Renal pelvis (tissue), 12 donors: ENCODE data around the gene SNX2. TPM values are rescaled to one million over a fixed set of nuclear protein-coding genes. Genes with fewer than 3 reads are reported as not detected.

Experiments used
- DNase-seq: peaks from one replicate; pipeline ENCODE4 v3.0.0-alpha.2; 2013
- long read RNA-seq, 16 experiments: transcript quantifications; one replicate each; lab custom pipeline, GENCODE V29; 2026
- polyA plus RNA-seq, 3 donors: library from polyadenylated mRNA; unstranded; fragments of 120-200 nt; gene quantifications; one replicate each; pipeline ENCODE4 v1.2.1, GENCODE V29; 2013; ENCODE audit not compliant: insufficient read length in 3 of 3

Gene SNX2, protein sequence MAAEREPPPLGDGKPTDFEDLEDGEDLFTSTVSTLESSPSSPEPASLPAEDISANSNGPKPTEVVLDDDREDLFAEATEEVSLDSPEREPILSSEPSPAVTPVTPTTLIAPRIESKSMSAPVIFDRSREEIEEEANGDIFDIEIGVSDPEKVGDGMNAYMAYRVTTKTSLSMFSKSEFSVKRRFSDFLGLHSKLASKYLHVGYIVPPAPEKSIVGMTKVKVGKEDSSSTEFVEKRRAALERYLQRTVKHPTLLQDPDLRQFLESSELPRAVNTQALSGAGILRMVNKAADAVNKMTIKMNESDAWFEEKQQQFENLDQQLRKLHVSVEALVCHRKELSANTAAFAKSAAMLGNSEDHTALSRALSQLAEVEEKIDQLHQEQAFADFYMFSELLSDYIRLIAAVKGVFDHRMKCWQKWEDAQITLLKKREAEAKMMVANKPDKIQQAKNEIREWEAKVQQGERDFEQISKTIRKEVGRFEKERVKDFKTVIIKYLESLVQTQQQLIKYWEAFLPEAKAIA
- polyA plus RNA-seq = 100 to 1,000 TPM; 123 to 144 (median 140) TPM
- long read RNA-seq, donor 1, transcript SNX2-201 (15 exons, 2,128 nt) = major isoform, 22 of 32 reads
- long read RNA-seq, donor 1, partial matches to known transcripts = 0 of 32 reads
- long read RNA-seq, donor 1, other reads (novel, unspliced or antisense) = 7 of 32 reads
- long read RNA-seq, donor 2, transcript SNX2-201 (15 exons, 2,128 nt) = major isoform, 27 of 119 reads
- long read RNA-seq, donor 2, partial matches to known transcripts = 75 of 119 reads
- long read RNA-seq, donor 2, other reads (novel, unspliced or antisense) = 12 of 119 reads
- long read RNA-seq, donor 3, transcript SNX2-201 (15 exons, 2,128 nt) = major isoform, 27 of 49 reads
- long read RNA-seq, donor 3, transcript SNX2-206 (2 exons, 484 nt) = minor isoform, 5 of 49 reads
- long read RNA-seq, donor 3, partial matches to known transcripts = 6 of 49 reads
- long read RNA-seq, donor 3, other reads (novel, unspliced or antisense) = 8 of 49 reads
- long read RNA-seq, donor 4, transcript SNX2-206 (2 exons, 484 nt) = minor isoform, 5 of 149 reads
- long read RNA-seq, donor 4, transcript SNX2-201 (15 exons, 2,128 nt) = major isoform, 36 of 149 reads
- long read RNA-seq, donor 4, partial matches to known transcripts = 92 of 149 reads
- long read RNA-seq, donor 4, other reads (novel, unspliced or antisense) = 13 of 149 reads
- long read RNA-seq, donor 5, transcript SNX2-201 (15 exons, 2,128 nt) = major isoform, 13 of 42 reads
- long read RNA-seq, donor 5, partial matches to known transcripts = 21 of 42 reads
- long read RNA-seq, donor 5, other reads (novel, unspliced or antisense) = 6 of 42 reads
- long read RNA-seq, donor 6, transcript SNX2-201 (15 exons, 2,128 nt) = major isoform, 40 of 158 reads
- long read RNA-seq, donor 6, partial matches to known transcripts = 105 of 158 reads
- long read RNA-seq, donor 6, other reads (novel, unspliced or antisense) = 11 of 158 reads
- long read RNA-seq, donor 7, transcript SNX2-201 (15 exons, 2,128 nt) = major isoform, 25 of 143 reads
- long read RNA-seq, donor 7, partial matches to known transcripts = 97 of 143 reads
- long read RNA-seq, donor 7, other reads (novel, unspliced or antisense) = 17 of 143 reads
- long read RNA-seq, donor 8, transcript SNX2-201 (15 exons, 2,128 nt) = major isoform, 9 of 34 reads
- long read RNA-seq, donor 8, partial matches to known transcripts = 24 of 34 reads
- long read RNA-seq, donor 8, other reads (novel, unspliced or antisense) = 0 of 34 reads
- long read RNA-seq, donor 9, transcript SNX2-201 (15 exons, 2,128 nt) = major isoform, 40 of 170 reads
- long read RNA-seq, donor 9, partial matches to known transcripts = 117 of 170 reads
- long read RNA-seq, donor 9, other reads (novel, unspliced or antisense) = 6 of 170 reads
- long read RNA-seq, donor 10, transcript SNX2-201 (15 exons, 2,128 nt) = major isoform, 20 of 129 reads
- long read RNA-seq, donor 10, partial matches to known transcripts = 97 of 129 reads
- long read RNA-seq, donor 10, other reads (novel, unspliced or antisense) = 7 of 129 reads
- long read RNA-seq, donor 11, transcript SNX2-201 (15 exons, 2,128 nt) = major isoform, 14 of 92 reads
- long read RNA-seq, donor 11, partial matches to known transcripts = 67 of 92 reads
- long read RNA-seq, donor 11, other reads (novel, unspliced or antisense) = 8 of 92 reads
- long read RNA-seq, donor 12, transcript SNX2-201 (15 exons, 2,128 nt) = major isoform, 46 of 205 reads
- long read RNA-seq, donor 12, partial matches to known transcripts = 144 of 205 reads
- long read RNA-seq, donor 12, other reads (novel, unspliced or antisense) = 11 of 205 reads
- long read RNA-seq, donor 13, transcript SNX2-201 (15 exons, 2,128 nt) = major isoform, 14 of 28 reads
- long read RNA-seq, donor 13, transcript SNX2-202 (6 exons, 908 nt) = minor isoform, 5 of 28 reads
- long read RNA-seq, donor 13, partial matches to known transcripts = 6 of 28 reads
- long read RNA-seq, donor 13, other reads (novel, unspliced or antisense) = 0 of 28 reads
- long read RNA-seq, donor 14, transcript SNX2-201 (15 exons, 2,128 nt) = major isoform, 34 of 208 reads
- long read RNA-seq, donor 14, transcript SNX2-206 (2 exons, 484 nt) = minor isoform, 9 of 208 reads
- long read RNA-seq, donor 14, partial matches to known transcripts = 153 of 208 reads
- long read RNA-seq, donor 14, other reads (novel, unspliced or antisense) = 9 of 208 reads
- long read RNA-seq, donor 15, transcript SNX2-201 (15 exons, 2,128 nt) = major isoform, 46 of 192 reads
- long read RNA-seq, donor 15, transcript SNX2-206 (2 exons, 484 nt) = minor isoform, 5 of 192 reads
- long read RNA-seq, donor 15, partial matches to known transcripts = 123 of 192 reads
- long read RNA-seq, donor 15, other reads (novel, unspliced or antisense) = 15 of 192 reads
- long read RNA-seq, donor 16, transcript SNX2-201 (15 exons, 2,128 nt) = major isoform, 25 of 150 reads
- long read RNA-seq, donor 16, partial matches to known transcripts = 111 of 150 reads
- long read RNA-seq, donor 16, other reads (novel, unspliced or antisense) = 8 of 150 reads

DNA sequence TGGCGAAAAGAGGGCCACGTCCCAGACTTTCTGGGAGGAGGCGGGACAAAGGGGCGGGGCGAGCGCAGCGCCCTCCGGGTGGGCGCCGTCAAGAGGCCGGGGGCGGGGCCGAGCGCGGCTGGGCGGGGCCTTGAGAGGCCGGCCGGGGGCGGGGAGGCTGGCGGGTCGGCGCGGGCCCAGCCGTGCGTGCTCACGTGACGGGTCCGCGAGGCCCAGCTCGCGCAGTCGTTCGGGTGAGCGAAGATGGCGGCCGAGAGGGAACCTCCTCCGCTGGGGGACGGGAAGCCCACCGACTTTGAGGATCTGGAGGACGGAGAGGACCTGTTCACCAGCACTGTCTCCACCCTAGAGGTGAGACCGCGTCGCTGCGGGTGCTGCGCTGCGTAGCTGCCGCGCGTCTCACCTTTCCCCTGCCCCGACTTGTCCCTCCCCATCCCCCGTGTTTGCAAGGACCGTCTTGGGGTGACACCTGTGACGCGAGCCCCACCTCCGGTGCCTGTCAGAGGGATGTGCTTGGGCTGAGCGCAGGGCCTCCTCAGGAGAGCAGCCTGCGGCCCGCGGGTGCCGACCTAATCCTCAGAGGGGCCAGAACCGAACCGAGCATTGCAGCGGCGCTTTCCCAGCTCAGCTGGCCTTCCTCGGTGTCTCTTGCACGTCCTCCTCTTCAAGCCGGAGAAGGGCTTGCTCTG is at the start of gene SNX2:
TSS of gene SNX2 (plus strand) at position 220 of the 689 bp plus-strand sequence. CDS start at position 244, 24 bp downstream.
- peak; percentile 92 for DNase-seq

DNA sequence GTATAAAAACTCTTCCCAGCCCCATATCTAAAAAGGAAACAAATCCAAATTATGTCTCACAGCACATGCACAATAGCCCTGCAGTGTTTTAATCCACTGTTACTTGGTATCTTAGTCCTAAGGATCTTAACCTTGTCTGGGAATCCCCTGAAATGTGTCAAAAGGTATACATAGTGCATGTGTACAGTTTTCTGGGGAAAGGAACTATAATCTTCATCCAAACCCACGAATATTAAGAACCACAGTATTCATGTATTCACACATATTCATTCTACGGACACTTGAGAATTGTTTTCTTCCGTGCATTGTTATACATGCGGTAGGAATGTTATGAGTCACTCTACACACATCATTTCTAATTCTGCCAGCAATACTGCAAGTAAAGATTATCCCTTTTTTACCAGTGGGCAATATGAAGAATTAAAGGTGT is 47.8 kb upstream of the SNX2 start:
- no peak for DNase-seq

DNA sequence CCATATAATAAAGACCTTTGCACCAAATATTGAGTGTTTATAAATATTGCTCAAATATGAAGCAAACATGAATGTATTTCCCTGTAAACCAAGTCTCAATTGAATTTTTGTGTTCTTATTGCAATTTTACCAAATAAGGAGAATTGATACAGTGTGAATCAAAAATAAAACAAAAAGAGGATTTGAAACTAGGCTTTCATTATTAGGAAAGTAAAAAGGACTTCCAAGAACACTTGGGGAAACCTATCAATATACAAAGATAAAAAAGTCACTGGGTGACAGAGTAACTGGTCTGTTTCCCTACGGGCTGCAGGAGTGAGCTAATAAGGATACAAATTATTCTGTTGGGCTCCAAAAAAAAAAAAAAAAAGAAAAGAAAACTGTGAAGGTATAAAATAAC is 44.8 kb upstream of the SNX2 start:
- no peak for DNase-seq

DNA sequence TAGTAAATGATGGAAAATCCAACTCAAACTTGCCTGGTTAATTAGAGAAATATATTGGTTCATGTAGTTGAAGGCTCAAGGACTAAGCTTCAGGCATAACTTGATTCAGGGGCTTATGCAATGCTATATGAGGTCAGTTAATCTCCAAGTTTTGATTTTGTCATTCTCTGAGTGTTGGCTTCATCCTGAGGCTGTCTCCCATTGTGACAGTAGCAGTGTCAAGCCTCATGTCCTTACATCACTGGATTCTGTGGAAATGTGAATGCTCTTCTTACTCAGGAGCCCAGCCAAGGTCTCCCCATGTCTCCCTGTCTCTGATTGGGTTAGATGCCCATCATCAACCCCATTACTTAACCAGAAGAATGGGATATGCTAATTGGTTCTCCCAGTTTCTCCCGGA is 44.4 kb upstream of the SNX2 start:
- DNase-seq = no peak

DNA sequence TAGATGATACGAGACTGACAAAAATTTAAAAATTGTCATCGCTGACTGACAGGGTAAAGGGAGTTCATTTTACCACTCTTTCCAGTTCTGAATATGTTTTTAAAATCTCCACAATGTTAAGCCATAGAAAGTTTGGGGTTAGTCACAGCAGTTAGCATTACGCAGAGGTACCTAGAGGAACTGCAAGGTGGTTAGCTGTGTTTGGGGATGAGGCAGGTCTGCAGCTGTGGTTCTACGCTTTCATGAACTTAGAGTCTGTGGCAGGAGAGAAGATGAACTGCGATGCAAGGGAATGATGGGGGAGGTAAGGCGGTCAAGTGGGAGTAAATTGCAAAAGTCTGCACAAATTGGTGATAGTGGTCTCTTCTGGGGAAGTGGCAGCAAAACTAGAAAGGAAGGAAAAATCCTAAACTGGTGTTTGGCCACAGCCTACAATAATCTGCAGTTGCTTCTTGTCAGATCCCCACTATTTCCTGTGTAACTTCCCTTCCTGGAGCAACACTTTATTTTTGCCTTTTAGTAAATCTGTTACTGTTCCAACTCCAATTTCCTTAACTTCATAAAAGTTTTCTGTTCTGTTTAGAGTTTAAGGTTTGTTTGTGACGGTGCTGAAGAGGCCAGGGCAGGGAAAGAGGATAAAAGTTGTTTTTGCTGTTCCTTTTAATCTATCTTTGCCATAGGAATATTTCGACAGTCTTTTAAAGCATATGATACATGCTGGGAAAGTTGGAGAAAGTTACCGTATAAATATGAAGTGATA is 38.6 kb upstream of the SNX2 start:
- DNase-seq = no peak

DNA sequence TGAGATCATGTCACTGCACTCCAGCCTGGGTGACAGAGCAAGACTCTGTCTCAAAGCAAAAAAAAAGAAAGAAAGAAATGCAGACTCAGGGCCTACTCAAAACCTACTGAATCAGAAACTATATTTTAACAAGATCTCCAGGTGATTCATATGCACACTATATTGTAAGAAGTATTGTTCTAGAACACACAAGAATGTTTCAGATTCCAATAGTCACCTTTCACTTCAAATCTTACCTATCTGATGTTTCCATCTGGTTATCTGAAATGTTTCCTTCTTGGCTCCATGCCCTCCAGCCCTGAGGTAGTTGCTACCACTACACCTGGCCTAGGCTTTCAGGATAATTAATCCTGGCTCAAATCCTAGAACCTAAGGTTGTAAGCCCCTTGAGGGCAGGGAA is 36.8 kb upstream of the SNX2 start:
- no peak for DNase-seq

DNA sequence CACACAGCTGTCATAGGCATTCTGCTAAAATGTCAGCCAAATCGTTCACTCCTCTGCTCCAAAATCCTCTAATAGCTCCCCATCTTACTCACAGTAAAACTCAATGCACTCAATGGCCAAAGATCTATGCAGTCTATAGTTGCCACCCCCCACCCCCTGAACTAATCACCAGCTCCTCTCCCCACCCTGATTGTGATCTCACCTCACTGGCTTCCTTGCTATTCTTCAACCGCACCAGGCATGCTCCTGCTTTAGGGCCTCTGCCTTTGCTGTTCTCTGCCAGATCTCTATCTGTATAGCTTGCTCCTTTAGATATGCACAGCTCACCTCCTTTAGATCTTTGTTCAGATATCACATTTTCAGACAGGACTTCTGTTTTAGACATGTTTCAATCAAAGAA is 33.2 kb upstream of the SNX2 start:
- DNase-seq = no peak

DNA sequence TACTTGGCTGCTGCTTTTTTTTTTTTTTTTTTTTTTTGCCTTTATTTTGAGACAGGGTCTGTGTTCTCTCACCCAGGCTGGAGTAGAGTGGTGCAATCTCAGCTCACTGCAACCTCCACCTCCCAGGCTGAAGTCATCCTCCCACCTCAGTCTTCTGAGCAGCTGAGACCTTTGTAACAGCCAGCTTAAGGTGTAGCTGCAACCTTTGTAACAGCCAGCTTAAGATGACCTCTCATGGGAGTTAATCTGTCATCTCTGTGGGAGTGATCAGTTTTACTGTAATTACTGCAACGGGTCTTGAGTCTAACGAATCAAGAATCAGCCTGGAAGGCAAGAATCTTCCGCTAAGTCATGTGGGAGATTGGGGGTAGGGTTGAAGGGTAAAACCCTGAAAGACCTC is 31.6 kb upstream of the SNX2 start:
- no peak for DNase-seq

DNA sequence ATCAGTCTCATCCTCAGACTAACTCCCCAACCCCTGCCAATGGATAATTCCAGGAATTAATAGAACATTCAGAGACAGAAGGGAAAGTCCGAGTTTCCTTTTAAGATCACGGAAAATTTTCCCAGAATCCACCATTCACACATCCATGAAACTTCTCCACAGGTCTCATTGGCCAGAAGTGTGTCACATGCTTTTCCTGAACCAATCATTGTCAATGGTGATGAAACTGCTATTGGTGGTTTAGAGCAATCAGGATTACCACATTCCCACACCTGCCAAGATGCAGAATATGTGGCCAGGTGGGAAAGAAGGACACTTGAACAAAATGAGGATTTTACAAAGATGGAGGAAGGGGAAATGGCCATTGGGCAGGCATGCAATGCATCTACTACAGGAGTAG is 29.3 kb upstream of the SNX2 start:
- no peak for DNase-seq

DNA sequence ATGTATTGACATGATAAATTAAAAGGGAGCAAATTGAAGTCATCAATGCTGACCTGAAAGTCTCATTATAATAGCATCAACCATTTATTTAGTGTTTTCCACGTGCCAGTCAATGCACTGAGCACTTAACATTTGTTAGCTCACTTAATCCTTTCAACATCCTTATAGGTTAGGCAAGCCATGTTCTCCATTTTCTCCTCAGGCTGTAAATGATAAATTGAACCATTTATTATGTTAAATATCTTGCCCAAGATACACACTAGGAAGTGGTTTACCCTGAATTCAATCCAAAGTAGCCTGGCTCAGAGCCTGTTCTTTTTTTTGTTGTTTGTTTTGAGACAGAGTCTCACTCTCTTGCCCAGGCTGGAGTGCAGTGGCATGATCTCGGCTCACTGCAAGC is 25.0 kb upstream of the SNX2 start:
- DNase-seq = no peak

DNA sequence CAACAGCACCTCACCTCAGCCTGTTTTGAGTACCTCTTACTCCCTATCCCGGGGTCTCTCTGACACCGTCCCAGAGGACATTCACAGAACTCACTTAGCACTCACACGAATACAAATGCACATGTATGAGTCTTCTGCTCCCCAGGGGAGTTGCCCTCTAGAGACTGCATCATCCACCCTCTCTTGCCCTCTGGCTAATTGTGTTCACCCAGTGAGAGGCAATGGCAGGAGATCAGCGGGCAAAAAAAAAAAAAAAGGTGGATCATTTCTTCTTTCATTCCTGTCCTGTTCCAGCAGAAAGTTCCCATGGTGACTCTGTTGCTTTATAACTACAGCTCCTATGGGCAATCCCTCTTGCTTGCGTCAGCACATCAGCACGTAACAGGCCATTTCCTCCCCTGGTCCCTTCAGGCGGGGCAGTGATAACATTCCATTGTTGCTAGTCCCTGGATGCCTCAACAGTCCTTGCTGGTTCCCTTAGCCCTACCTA is 23.5 kb upstream of the SNX2 start:
- DNase-seq = no peak

DNA sequence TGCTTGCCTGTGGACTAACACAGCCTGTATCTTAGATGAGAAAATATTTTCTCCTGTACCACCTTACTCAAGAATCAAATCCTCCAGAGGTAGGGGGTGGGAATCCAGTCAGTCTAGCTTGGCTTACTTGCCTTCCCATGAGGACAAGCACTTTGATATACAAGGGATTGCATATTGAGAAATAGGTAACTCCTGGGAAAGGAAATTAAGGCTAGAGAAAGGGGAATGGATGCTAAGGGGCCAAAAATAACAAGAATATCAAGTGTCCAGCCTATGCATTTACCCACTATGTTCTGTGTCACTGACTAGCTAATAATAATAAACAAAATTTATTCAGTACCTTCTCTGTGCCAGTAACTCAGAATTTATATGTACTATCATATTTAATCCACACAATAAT is 21.4 kb upstream of the SNX2 start:
- no peak for DNase-seq

DNA sequence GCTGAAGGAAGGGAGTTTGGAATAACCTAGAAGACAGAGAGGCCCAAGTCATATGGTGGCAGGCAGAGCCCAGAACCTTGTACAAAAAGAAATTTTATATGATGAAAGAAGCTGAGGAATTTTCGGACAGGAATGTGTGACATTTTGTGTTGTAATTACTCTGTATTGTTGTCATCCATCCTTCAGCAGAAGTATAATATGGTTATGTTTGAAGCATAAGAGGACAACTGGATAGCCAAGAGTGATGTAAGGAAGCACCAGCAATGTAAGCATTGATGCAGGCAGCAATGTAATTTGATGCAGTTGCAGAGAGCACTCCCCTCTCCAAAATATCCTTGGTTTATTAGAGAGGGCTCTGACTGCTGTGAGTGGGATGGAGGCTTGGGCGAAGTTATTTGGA is 19.1 kb upstream of the SNX2 start:
- DNase-seq = no peak

DNA sequence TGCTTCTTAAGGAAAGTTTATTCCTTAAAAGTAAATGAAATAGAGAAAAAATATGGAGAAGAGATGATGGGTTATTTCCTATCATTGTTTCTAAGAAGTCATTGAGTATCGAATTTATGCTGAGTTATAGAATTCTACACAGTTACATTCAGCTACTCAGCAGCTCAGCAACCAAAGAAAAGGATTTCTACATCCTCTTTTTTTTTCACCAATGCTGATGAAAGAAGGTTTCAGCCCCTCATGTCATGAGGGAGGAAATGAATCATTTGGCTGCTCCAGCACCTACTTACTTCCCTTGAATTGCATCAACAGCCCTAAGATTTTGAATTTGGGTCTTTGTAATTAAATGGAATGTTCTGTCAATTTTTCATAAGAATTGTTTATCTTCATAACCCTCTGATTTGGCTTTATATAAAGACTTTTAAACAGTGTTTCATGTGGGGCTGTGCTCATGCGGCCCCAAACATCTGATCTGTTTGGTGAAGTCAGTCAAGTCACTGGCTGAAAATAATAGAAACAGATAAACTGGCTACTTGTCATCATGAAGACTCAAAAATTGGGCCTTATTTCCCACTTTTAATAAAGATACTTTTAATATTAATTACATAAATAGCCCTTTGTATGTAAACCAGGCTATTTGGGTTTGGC is 18.5 kb upstream of the SNX2 start:
- no peak for DNase-seq

DNA sequence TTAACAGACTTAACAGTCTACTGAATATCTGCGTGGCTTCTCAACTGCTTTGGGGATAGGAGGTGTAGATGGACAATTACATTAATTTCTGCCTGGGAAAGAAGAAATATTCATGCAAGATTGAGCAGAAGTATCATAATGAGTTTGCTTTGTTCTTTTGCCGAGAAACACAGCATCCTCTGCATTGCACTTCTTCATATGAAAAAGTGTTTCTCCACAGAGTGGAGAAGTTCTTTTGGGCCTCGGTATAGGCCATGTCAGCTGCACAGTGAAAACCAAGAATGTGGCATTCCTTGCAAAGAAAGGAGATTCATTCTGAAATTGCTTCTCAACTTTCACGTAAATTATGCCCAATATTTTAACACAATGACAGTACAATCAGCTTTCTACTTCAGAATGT is 17.6 kb upstream of the SNX2 start:
- no peak for DNase-seq
